ENCODE data around the gene ONECUT1. TPM values are rescaled to one million over a fixed set of nuclear protein-coding genes. Genes with fewer than 3 reads are reported as not detected.
A peak's percentile ranks its signal among the peaks of the same experiment; 100 is the strongest.

The ONECUT1 gene
- total RNA-seq, 4 donors from 2014 or later, result not detected

GRCh38 chr15:52751522-52751921 lies 38.6 kb downstream of the ONECUT1 start:
- H3K4me3 ChIP-seq (replicated peaks in 1 of 3), result no peak overlapping the region

GRCh38 chr15:52749258-52749657 lies 40.9 kb downstream of the ONECUT1 start:
- H3K27me3 ChIP-seq, result no peaks in the 10 kb centered on the region
- intact Hi-C loops (cut with DNase I), result no loop called here
- peak overlapping the region in 1 of 3 donors; percentile 27 for H3K27ac ChIP-seq
- DNase-seq, result peak in 1 of 2 donors; percentile 9
- no peak for TF ChIP-seq CTCF (IDR thresholded peaks at IDR 0.05)
- no peak for TF ChIP-seq POLR2A (IDR thresholded peaks at IDR 0.05)
- 51 to 59% methylated on average over 4 of the region's 4 CpGs for WGBS, 2 donors
- no peaks in the 10 kb centered on the region for H3K36me3 ChIP-seq
- peaks cover 9 to 12% of the 10 kb centered on the region in 2 donors for H3K4me1 ChIP-seq
- H3K9me3 ChIP-seq, result no peaks in the 10 kb centered on the region
- H3K4me3 ChIP-seq (replicated peaks in 1 of 3), result no peak overlapping the region

More at GRCh38 chr15:52751522-52751921, 38.6 kb downstream of the ONECUT1 start:
- no peak for DNase-seq
- Histone ChIP-seq H3K36me3 (no peaks in the 10 kb centered on the region), H3K27me3 (no peaks in the 10 kb centered on the region), H3K27ac (no peak overlapping the region), H3K4me1 (peaks cover 9 to 12% of the 10 kb centered on the region in 2 donors), H3K9me3 (no peaks in the 10 kb centered on the region)
- WGBS, 2 donors, result 50 to 54% methylated on average over 2 of the region's 2 CpGs
- TF ChIP-seq CTCF (IDR thresholded peaks at IDR 0.05), result no peak
- TF ChIP-seq POLR2A (IDR thresholded peaks at IDR 0.05), result no peak
- intact Hi-C loops (cut with DNase I), result no loop called here

GRCh38 chr15:52746162-52746757 lies 43.9 kb downstream of the ONECUT1 start:
- Histone ChIP-seq H3K9me3 (no peaks in the 10 kb centered on the region), H3K4me3 (replicated peaks in 1 of 3) (no peak overlapping the region), H3K27me3 (no peaks in the 10 kb centered on the region), H3K4me1 (peaks cover 5 to 9% of the 10 kb centered on the region in 2 donors), H3K36me3 (no peaks in the 10 kb centered on the region), H3K27ac (no peak overlapping the region)
- no peak for DNase-seq
- intact Hi-C loops (cut with DNase I), result no loop called here
- TF ChIP-seq CTCF (IDR thresholded peaks at IDR 0.05) (no peak), POLR2A (IDR thresholded peaks at IDR 0.05) (no peak)
- 64 to 79% methylated on average over 6 of the region's 6 CpGs for WGBS, 2 donors

- DNase-seq, result no peak
- H3K4me3 ChIP-seq (replicated peaks in 1 of 3), result no peak overlapping the region
- H3K36me3 ChIP-seq, result no peaks in the 10 kb centered on the region
- no peaks in the 10 kb centered on the region for H3K9me3 ChIP-seq
- intact Hi-C loops (cut with DNase I), result no loop called here
- TF ChIP-seq POLR2A (IDR thresholded peaks at IDR 0.05) (no peak), CTCF (IDR thresholded peaks at IDR 0.05) (no peak)
- no peak overlapping the region for H3K27ac ChIP-seq
- no peaks in the 10 kb centered on the region for H3K27me3 ChIP-seq
- H3K4me1 ChIP-seq, result peaks cover 5 to 9% of the 10 kb centered on the region in 2 donors
- 72 to 73% methylated on average over 12 of the region's 12 CpGs for WGBS, 2 donors
These were observed 44.6 kb downstream of the ONECUT1 start for GRCh38 chr15:52745326-52746161.

- no peaks in the 10 kb centered on the region for H3K27me3 ChIP-seq
- no peak for DNase-seq
- intact Hi-C loops (cut with DNase I), result loop anchor here (10.0 kb wide), 1 partner anchor 54 kb away; no protein-coding TSS in a partner anchor
- no peaks in the 10 kb centered on the region for H3K36me3 ChIP-seq
- H3K4me3 ChIP-seq (replicated peaks in 1 of 3), result no peak overlapping the region
- TF ChIP-seq POLR2A (IDR thresholded peaks at IDR 0.05) (no peak), CTCF (IDR thresholded peaks at IDR 0.05) (no peak)
- no peak overlapping the region for H3K27ac ChIP-seq
- H3K4me1 ChIP-seq, result peaks cover 0 to 12% of the 10 kb centered on the region in 2 donors
- WGBS, 2 donors, result 71 to 84% methylated on average over 4 of the region's 4 CpGs
- no peaks in the 10 kb centered on the region for H3K9me3 ChIP-seq
These were observed 51.8 kb downstream of the ONECUT1 start for GRCh38 chr15:52738311-52738710.

Data from thyroid gland (tissue), 4 donors.